ENCODE measurements around the gene GPR4. TPM values are rescaled to one million over a fixed set of nuclear protein-coding genes. Genes with fewer than 3 reads are reported as not detected.

Gene GPR4
- total RNA-seq, 2 experiments from 2014 or later = 0.38 TPM; not detected in 1

- intact Hi-C loops (cut with micrococcal nuclease; ENCODE audit: unreplicated experiment) = no loop called here
- Histone ChIP-seq H3K4me3 (ENCODE audit: low read depth, low read length, poor library complexity, severe bottlenecking) (no peak overlapping the region), H3K36me3 (ENCODE audit: insufficient read depth, low read length) (peaks cover 6% of the 10 kb centered on the region; the same call in 1 of the 2 replicates), H3K4me2 (ENCODE audit: low read length) (no peak overlapping the region), H3K9me2 (ENCODE audit: insufficient read depth, low read length) (no peaks in the 10 kb centered on the region), H3K27ac (ENCODE audit: low read depth, low read length, poor library complexity, severe bottlenecking) (no peak overlapping the region), H3K4me1 (ENCODE audit: insufficient read depth, low read length, poor library complexity, severe bottlenecking) (peaks cover 20% of the 10 kb centered on the region), H2AFZ (ENCODE audit: low read length) (no peak overlapping the region), H3K79me2 (ENCODE audit: insufficient read depth, low read depth, low read length) (peaks cover 6% of the 10 kb centered on the region; the same call in 1 of the 2 replicates), H3K9me3 (ENCODE audit: low read length) (no peaks in the 10 kb centered on the region), H4K20me1 (ENCODE audit: insufficient read depth, low read length) (0 out of 2 replicates have a peak, but pooled peaks cover 3% of the 10 kb centered on the region)
- DNase-seq (ENCODE audit: low spot score) = no peak
- TF ChIP-seq EZH2phosphoT487 (IDR thresholded peaks at IDR 0.05; ENCODE audit: borderline replicate concordance, low read depth, low read length) = no peak
- TF ChIP-seq, protein P1, sequence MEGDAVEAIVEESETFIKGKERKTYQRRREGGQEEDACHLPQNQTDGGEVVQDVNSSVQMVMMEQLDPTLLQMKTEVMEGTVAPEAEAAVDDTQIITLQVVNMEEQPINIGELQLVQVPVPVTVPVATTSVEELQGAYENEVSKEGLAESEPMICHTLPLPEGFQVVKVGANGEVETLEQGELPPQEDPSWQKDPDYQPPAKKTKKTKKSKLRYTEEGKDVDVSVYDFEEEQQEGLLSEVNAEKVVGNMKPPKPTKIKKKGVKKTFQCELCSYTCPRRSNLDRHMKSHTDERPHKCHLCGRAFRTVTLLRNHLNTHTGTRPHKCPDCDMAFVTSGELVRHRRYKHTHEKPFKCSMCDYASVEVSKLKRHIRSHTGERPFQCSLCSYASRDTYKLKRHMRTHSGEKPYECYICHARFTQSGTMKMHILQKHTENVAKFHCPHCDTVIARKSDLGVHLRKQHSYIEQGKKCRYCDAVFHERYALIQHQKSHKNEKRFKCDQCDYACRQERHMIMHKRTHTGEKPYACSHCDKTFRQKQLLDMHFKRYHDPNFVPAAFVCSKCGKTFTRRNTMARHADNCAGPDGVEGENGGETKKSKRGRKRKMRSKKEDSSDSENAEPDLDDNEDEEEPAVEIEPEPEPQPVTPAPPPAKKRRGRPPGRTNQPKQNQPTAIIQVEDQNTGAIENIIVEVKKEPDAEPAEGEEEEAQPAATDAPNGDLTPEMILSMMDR (conservative IDR thresholded peaks at IDR 0.05; ENCODE audit: low read length) = no peak
- CTCF ChIA-PET (ENCODE audit: unreplicated experiment) = no interaction called here
- BruUV-seq (replicated peaks) = no TSS peak
- POLR2A ChIA-PET = no interaction called here
Observed at GRCh38 chr19:45568732-45569131, 33.3 kb downstream of the GPR4 start.

DNA sequence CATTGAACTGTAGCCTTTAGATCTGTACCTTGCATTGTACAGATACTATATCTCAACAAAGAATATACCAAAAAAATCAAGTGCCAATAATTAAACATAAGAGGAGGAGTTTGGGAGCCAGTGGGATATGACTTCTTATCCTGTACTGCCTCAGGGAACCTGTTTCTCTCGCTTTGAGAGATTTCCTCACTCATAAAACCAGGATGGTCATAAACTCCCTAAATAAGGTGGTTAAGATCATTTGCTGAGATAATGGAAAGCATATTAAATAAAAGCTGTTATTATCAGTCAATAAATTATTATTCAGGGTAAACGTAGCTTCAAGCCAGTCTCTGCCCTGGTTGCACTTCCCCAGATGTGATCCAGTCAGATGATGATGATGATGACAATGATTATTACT, 34.4 kb downstream of the GPR4 start:
- ChIA-PET CTCF (ENCODE audit: unreplicated experiment) (no interaction called here), POLR2A (interaction anchor here (0.6 to 0.7 kb wide), 2 partner anchors 72 to 73 kb away, joined by 3 read pairs; no protein-coding TSS in a partner anchor)
- Histone ChIP-seq H3K4me3 (ENCODE audit: low read depth, low read length, poor library complexity, severe bottlenecking) (no peak overlapping the region), H3K9me3 (ENCODE audit: low read length) (no peaks in the 10 kb centered on the region), H3K9me2 (ENCODE audit: insufficient read depth, low read length) (no peaks in the 10 kb centered on the region), H3K4me1 (ENCODE audit: insufficient read depth, low read length, poor library complexity, severe bottlenecking) (peaks cover 31% of the 10 kb centered on the region), H3K36me3 (ENCODE audit: insufficient read depth, low read length) (peaks cover 6% of the 10 kb centered on the region; the same call in 1 of the 2 replicates), H2AFZ (ENCODE audit: low read length) (no peak overlapping the region), H3K4me2 (ENCODE audit: low read length) (no peak overlapping the region), H4K20me1 (ENCODE audit: insufficient read depth, low read length) (0 out of 2 replicates have a peak, but pooled peaks cover 3% of the 10 kb centered on the region), H3K79me2 (ENCODE audit: insufficient read depth, low read depth, low read length) (peaks cover 6% of the 10 kb centered on the region; the same call in 1 of the 2 replicates), H3K27ac (ENCODE audit: low read depth, low read length, poor library complexity, severe bottlenecking) (no peak overlapping the region)
- DNase-seq (ENCODE audit: low spot score) = no peak
- no TSS peak for BruUV-seq (replicated peaks)
- TF ChIP-seq, protein P1 (conservative IDR thresholded peaks at IDR 0.05; ENCODE audit: low read length) = no peak
- no peak for TF ChIP-seq EZH2phosphoT487 (IDR thresholded peaks at IDR 0.05; ENCODE audit: borderline replicate concordance, low read depth, low read length)
- intact Hi-C loops (cut with micrococcal nuclease; ENCODE audit: unreplicated experiment) = no loop called here

GRCh38 chr19:45564131-45564780, 37.8 kb downstream of the GPR4 start:
- Histone ChIP-seq H3K9me3 (ENCODE audit: low read length) (no peaks in the 10 kb centered on the region), H3K4me3 (ENCODE audit: low read depth, low read length, poor library complexity, severe bottlenecking) (peak overlapping the region; percentile 8), H3K9me2 (ENCODE audit: insufficient read depth, low read length) (no peaks in the 10 kb centered on the region), H3K4me2 (ENCODE audit: low read length) (peak overlapping the region; percentile 64), H4K20me1 (ENCODE audit: insufficient read depth, low read length) (no peaks in the 10 kb centered on the region), H3K36me3 (ENCODE audit: insufficient read depth, low read length) (no peaks in the 10 kb centered on the region; the same call in none of the 2 replicates), H3K79me2 (ENCODE audit: insufficient read depth, low read depth, low read length) (peaks cover 23% of the 10 kb centered on the region; the same call in 1 of the 2 replicates), H3K4me1 (ENCODE audit: insufficient read depth, low read length, poor library complexity, severe bottlenecking) (peaks cover 44% of the 10 kb centered on the region), H2AFZ (ENCODE audit: low read length) (no peak overlapping the region), H3K27ac (ENCODE audit: low read depth, low read length, poor library complexity, severe bottlenecking) (peak overlapping the region; percentile 88)
- ChIA-PET POLR2A (interaction anchor here (0.7 kb wide), 2 partner anchors 96 to 160 kb away, joined by 3 read pairs; partner anchors contain the start of gene FOSB), CTCF (ENCODE audit: unreplicated experiment) (no interaction called here)
- no TSS peak for BruUV-seq (replicated peaks)
- TF ChIP-seq, protein P1 (conservative IDR thresholded peaks at IDR 0.05; ENCODE audit: low read length) = no peak
- no peak for TF ChIP-seq EZH2phosphoT487 (IDR thresholded peaks at IDR 0.05; ENCODE audit: borderline replicate concordance, low read depth, low read length)
- DNase-seq (ENCODE audit: low spot score) = peak; percentile 60
- intact Hi-C loops (cut with micrococcal nuclease; ENCODE audit: unreplicated experiment) = no loop called here

Data from OCI-LY7 (cell line).